Prostate gland (tissue), 2 donors: ENCODE data around the gene PEX5. TPM values are rescaled to one million over a fixed set of nuclear protein-coding genes. Genes with fewer than 3 reads are reported as not detected.
"Not testable (repeated sequence)": the region's sequence is repeated elsewhere in the genome, so short reads cannot be mapped to it uniquely, and the experiment has no call there.

Experiments
- DNase-seq: peaks from one replicate; pipeline ENCODE4 v3.0.0-alpha.2; 2019; ENCODE audit warnings: low spot score
- H3K27ac ChIP-seq, 2 donors: fragments of 200-600 bp; sonication (generic); 2 replicates each; pipeline ENCODE4 v1.5.1; 2017 to 2019
- H3K27me3 ChIP-seq: fragments of 200-600 bp; sonication (generic); replicated peaks from 2 replicates; pipeline ENCODE4 v1.5.1; 2019; ENCODE audit not compliant: insufficient read depth
- H3K36me3 ChIP-seq, 2 donors: fragments of 200-600 bp; sonication (generic); 1 replicate in 1 of 2; 2 replicates in 1 of 2; pipeline versions ENCODE4 v1.5.1 to v1.8.1; 2017 to 2019
- H3K4me1 ChIP-seq: fragments of 200-600 bp; sonication (generic); replicated peaks from 2 replicates; pipeline ENCODE4 v1.5.1; 2019
- H3K4me3 ChIP-seq, 2 donors: fragments of 200-600 bp; sonication (generic); 2 replicates each; pipeline ENCODE4 v1.5.1; 2017 to 2019
- H3K9me3 ChIP-seq: fragments of 200-600 bp; sonication (generic); 2 replicates; pipeline ENCODE4 v1.5.1; 2017
- CTCF ChIP-seq, 4 experiments: fragments of 200-600 bp in 2 of 4; fragments of 450-650 bp in 2 of 4; sonication (generic) in 2 of 4; IDR thresholded peaks; 1 replicate in 3 of 4; 2 replicates in 1 of 4; pipeline ENCODE4 v1.5.1; 2016 to 2019; ENCODE audit warnings: antibody characterized with exemption in 4 of 4, mild to moderate bottlenecking in 2 of 4, moderate library complexity in 2 of 4
- POLR2A ChIP-seq: fragments of 450-650 bp; IDR thresholded peaks from one replicate; pipeline ENCODE4 v1.6.1; 2016; ENCODE audit warnings: antibody characterized with exemption, mild to moderate bottlenecking
- POLR2AphosphoS5 ChIP-seq: sonication (generic); formaldehyde crosslinking; IDR thresholded peaks from one replicate; pipeline ENCODE4 v1.6.1; 2017; ENCODE audit warnings: antibody characterized with exemption
- WGBS: methylation state at CpG from one replicate; pipeline ENCODE4 v1.1.5; 2018; 5-methylcytosine and 5-hydroxymethylcytosine counted together
- intact Hi-C: fragments of 100-400 bp; cut with DNase I; formaldehyde crosslinking; loops from one replicate; pipeline ENCODE4 v1.14.2; 2022
- total RNA-seq, 2 donors: library from RNA; depleted of rRNA; stranded (reverse); fragments of >200 nt; gene quantifications; one replicate each; pipeline ENCODE4 v1.1.0, GENCODE V29; 2016

The PEX5 gene
- total RNA-seq, 2 donors from 2014 or later, result 26.2 to 78.6 TPM

- Histone ChIP-seq H3K4me1 (no peaks in the 10 kb centered on the region), H3K9me3 (no peaks in the 10 kb centered on the region), H3K4me3 (no peak overlapping the region), H3K27me3 (no peaks in the 10 kb centered on the region), H3K36me3 (peaks cover 4 to 15% of the 10 kb centered on the region in 2 donors), H3K27ac (no peak overlapping the region)
- DNase-seq, result no peak
- intact Hi-C loops, result no loop called here
- WGBS, result 99% methylated on average over 14 of the region's 14 CpGs
- TF ChIP-seq CTCF (IDR thresholded peaks at IDR 0.05) (no peak), POLR2AphosphoS5 (no peak), POLR2A (no peak)
Observed at GRCh38 chr12:7209958-7210357, 20.5 kb downstream of the PEX5 start.

GRCh38 chr12:7210642-7211151, 21.2 kb downstream of the PEX5 start:
- no peaks in the 10 kb centered on the region for H3K4me1 ChIP-seq
- no peak for DNase-seq
- WGBS, result 95% methylated on average over 6 of the region's 6 CpGs
- H3K9me3 ChIP-seq, result no peaks in the 10 kb centered on the region
- intact Hi-C loops, result no loop called here
- H3K27me3 ChIP-seq, result no peaks in the 10 kb centered on the region
- TF ChIP-seq CTCF (IDR thresholded peaks at IDR 0.05) (no peak), POLR2A (no peak), POLR2AphosphoS5 (no peak)
- H3K36me3 ChIP-seq, result peaks cover 4 to 15% of the 10 kb centered on the region in 2 donors
- H3K27ac ChIP-seq, result no peak overlapping the region
- no peak overlapping the region for H3K4me3 ChIP-seq

GRCh38 chr12:7212678-7213077, 23.2 kb downstream of the PEX5 start:
- 92% methylated on average over 2 of the region's 2 CpGs for WGBS

GRCh38 chr12:7213745-7214144, 24.3 kb downstream of the PEX5 start:
- H3K9me3 ChIP-seq, H3K27ac ChIP-seq, intact Hi-C loops, H3K4me1 ChIP-seq, H3K4me3 ChIP-seq, H3K27me3 ChIP-seq, DNase-seq: not testable (repeated sequence)
- WGBS, result 100% methylated on average over 1 of the region's 2 CpGs
- H3K36me3 ChIP-seq, result peaks cover 4 to 15% of the 10 kb centered on the region in 2 donors

More at GRCh38 chr12:7212678-7213077, 23.2 kb downstream of the PEX5 start:
- Histone ChIP-seq H3K27me3 (no peaks in the 10 kb centered on the region), H3K36me3 (peaks cover 4 to 15% of the 10 kb centered on the region in 2 donors), H3K4me3 (no peak overlapping the region), H3K27ac (no peak overlapping the region), H3K4me1 (no peaks in the 10 kb centered on the region), H3K9me3 (no peaks in the 10 kb centered on the region)
- intact Hi-C loops, result no loop called here
- DNase-seq, result no peak
- TF ChIP-seq POLR2AphosphoS5 (no peak), CTCF (IDR thresholded peaks at IDR 0.05) (no peak), POLR2A (no peak)

- 50% methylated on average over 7 of the region's 7 CpGs for WGBS
- no peak overlapping the region for H3K27ac ChIP-seq
- H3K36me3 ChIP-seq, result no peaks in the 10 kb centered on the region
- no peaks in the 10 kb centered on the region for H3K4me1 ChIP-seq
- no peaks in the 10 kb centered on the region for H3K9me3 ChIP-seq
- no peak for DNase-seq
- intact Hi-C loops, result no loop called here
- no peak overlapping the region for H3K4me3 ChIP-seq
- H3K27me3 ChIP-seq, result no peaks in the 10 kb centered on the region
- TF ChIP-seq POLR2A (no peak), POLR2AphosphoS5 (no peak), CTCF (IDR thresholded peaks at IDR 0.05) (no peak)
Observed at GRCh38 chr12:7217475-7218069, 28.1 kb downstream of the PEX5 start.
